HG03457 (cell line): ENCODE data around the gene PSD4.

Experiments used
- ATAC-seq: cut with Tn5 transposase; IDR thresholded peaks from one replicate; pipeline ENCODE4 v1.9.1; 2021; ENCODE audit warnings: moderate number of reproducible peaks; ENCODE audit not compliant: unreplicated experiment

The PSD4 gene

GRCh38 chr2:113173542-113174375 lies at the start of gene PSD4:
Gene PSD4, plus strand, starts transcription at chr2:113173971. Its CDS starts 8,486 bp downstream, at chr2:113182457.
- ATAC-seq, result peak; percentile 73

- peak; percentile 54 for ATAC-seq
Measured at GRCh38 chr2:113124181-113124961, 49.4 kb upstream of the PSD4 start.

- peak; percentile 2 for ATAC-seq
Measured at GRCh38 chr2:113124984-113125855, 48.6 kb upstream of the PSD4 start.

- ATAC-seq, result no peak
Measured at GRCh38 chr2:113126845-113127645, 46.7 kb upstream of the PSD4 start, which contains the start of gene IL1RN. Gene IL1RN, plus strand, starts transcription at chr2:113127598. Its CDS starts 27 bp downstream, at chr2:113127625.

GRCh38 chr2:113127646-113128570 lies 45.9 kb upstream of the PSD4 start:
- ATAC-seq, result no peak

GRCh38 chr2:113129519-113130078 lies 44.2 kb upstream of the PSD4 start:
- ATAC-seq, result no peak

GRCh38 chr2:113131352-113132185 lies 42.2 kb upstream of the PSD4 start:
- no peak for ATAC-seq

GRCh38 chr2:113132414-113133021 lies 41.3 kb upstream of the PSD4 start:
- ATAC-seq, result no peak

- no peak for ATAC-seq
Measured at GRCh38 chr2:113133704-113134598, 39.8 kb upstream of the PSD4 start.

GRCh38 chr2:113134717-113135116 lies 39.1 kb upstream of the PSD4 start:
- no peak for ATAC-seq

GRCh38 chr2:113135317-113135716 lies 38.5 kb upstream of the PSD4 start:
- ATAC-seq, result no peak

GRCh38 chr2:113136828-113137775 lies 36.7 kb upstream of the PSD4 start:
- no peak for ATAC-seq

GRCh38 chr2:113137827-113138226 lies 35.9 kb upstream of the PSD4 start:
- ATAC-seq, result no peak

GRCh38 chr2:113138428-113139322 lies 35.1 kb upstream of the PSD4 start:
- ATAC-seq, result no peak
